RKO (cell line): Measurements from ENCODE around the gene ZMYM2.

Experiments
- DNase-seq: peaks from one replicate; pipeline ENCODE4 v3.0.0-alpha.2; 2016; ENCODE audit warnings: low spot score

ZMYM2 gene

DNA sequence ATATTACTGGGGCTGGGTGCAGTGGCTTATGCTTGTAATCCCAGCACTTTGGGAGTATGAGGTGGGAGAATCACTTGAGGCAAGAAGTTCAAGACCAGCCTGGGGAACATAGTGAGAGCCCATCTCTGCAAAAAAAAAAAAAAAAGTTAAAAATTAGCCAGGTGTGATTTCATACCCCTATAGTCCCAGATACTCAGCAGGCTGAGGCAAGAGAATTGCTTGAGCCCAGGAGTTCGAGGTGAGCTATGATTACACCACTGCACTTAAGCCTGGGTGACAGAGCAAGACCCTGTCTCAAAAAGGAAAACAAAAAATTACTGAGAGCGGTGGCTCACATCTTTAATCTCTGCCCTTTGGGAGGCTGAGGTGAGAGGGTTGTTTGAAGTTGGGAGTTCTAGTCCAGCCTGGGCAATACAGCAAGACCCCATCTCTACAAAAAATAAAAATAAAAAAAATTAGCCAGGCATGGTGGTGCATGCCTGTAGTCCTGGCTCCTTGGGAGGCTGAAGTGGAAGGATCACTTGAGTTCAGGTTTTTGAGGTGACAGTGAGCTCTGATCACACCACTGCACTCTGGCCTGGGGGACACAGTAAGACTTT is 87.5 kb downstream of the ZMYM2 start:
- no peak for DNase-seq

DNA sequence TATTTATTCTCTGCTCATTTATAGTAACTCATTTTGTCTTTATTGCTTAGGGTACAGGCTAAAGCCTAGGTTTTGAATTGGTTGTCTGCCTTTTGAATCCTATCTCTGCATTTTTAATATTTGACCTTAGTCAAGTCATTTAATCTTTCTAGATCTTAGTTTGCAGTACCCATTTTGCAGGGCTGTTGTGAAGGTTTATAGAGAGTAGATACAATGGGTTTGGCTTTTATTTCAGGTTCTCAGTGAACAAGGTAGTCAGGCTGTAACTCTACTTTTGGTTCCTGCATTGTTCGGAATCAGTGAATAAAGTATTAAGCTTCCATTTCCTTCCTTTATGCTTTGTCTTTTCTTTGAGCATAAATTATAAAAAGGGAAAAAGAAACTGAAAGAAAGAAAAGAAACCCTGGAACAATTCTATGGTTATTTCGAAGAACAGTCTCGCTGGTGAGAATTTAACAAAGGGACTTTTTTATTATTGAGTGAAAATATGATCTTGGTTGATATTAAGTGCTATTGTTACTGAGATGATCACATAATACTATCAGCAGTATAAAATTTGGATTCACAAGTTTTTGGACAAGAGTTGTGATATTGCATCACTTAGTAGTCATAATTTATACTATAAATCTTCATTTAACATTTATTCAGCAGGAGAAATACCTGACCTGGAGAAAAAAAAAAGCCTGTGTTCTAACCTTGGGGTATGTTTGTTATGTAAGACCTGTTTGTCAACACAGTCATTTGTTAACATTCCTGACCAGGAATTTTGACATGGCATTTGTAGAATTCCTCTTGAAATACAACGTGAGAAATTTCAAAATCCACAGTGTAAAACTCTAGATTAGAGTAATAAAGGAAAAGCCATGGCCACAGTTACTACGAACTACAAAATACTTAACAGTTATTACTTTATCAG is 91.3 kb downstream of the ZMYM2 start:
- DNase-seq = no peak

DNA sequence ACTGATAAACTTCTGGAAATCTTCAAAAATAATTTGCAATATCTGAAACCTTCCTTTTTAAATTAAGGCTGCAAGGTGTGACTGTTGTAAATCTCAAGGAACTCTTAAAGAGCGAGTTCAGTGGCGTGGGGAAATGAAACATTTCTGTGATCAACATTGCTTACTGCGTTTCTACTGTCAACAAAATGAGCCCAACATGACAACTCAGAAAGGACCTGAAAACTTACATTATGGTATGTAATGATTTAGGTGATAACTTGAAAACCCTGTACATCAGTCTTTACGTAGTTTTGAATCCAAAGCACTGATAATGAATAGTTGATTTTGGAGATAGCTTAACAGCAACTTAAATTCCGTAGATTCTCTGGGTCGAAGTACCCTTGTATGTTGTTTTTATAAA is 92.8 kb downstream of the ZMYM2 start:
- no peak for DNase-seq

DNA sequence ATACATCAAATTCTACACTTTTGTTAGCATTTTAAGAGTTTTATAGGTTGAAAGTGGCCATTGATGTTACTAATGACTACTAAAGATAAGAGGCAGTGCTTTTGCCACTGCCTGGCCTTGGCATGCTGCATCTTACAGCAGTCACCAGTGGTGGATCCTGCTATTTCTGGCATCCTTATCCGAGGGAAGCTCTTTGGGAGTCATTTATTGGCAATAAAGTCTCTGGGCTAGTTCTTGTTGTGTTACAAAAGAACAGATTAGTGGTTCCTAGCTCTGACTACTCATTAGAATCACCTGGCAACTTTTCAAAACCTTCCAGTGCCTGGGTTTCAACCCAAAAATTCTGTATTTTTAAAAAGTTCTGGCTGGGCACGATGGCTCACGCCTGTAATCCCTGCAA is 94.5 kb downstream of the ZMYM2 start:
- no peak for DNase-seq

DNA sequence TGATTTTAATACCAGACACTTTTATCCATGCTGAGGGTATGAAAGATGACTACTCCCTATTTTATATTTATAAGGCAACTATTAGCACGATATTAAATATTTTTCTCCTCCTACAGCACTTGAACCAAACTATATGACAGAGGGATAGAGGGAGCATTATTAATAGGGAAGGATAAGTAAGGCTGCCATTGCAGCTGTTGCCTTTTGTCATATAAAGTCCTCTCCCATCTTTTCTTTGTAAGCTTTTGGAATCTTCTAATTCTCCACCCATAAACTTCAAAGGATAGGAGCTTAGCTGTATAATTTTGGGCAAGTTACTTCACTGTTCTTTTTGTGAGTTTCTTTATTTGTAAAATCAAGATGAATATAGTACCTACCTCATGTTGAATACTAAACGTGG is 95.4 kb downstream of the ZMYM2 start:
- no peak for DNase-seq

DNA sequence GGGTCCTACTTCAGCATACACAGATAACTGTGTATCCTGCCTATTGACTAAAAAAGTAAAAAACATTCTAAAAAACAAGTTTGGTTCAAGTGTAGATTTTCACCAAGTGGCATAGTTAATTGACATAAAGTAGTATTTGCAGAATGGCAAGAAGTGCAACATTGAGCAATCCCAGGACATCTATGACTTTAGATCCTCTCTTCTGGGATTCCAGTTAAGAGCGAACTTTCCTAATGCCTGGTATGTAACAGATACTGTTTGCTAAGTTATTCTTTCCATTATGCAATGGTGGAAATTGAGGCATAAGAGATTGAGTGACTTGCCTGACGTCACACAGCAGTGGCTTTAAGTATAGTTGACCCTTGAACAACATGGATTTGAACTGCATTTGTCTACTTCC is 96.1 kb downstream of the ZMYM2 start:
- no peak for DNase-seq

DNA sequence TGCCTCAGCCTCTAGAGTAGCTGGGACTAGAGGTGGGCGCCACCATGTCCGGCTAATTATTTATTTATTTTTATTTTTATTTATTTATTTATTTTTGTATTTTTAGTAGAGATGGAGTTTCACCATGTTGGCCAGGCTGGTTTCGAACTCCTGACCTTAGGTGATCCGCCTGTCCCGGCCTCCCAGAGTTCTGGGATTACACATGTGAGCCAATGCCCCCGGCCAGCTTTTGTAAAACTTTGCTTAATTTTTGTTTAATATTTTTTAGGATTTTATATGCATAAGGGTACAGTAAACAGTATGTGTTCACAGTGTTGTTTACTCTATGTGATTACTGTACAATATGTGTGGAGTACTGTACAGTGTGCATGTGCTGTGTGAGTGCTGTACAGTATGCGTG is 98.7 kb downstream of the ZMYM2 start:
- no peak for DNase-seq

DNA sequence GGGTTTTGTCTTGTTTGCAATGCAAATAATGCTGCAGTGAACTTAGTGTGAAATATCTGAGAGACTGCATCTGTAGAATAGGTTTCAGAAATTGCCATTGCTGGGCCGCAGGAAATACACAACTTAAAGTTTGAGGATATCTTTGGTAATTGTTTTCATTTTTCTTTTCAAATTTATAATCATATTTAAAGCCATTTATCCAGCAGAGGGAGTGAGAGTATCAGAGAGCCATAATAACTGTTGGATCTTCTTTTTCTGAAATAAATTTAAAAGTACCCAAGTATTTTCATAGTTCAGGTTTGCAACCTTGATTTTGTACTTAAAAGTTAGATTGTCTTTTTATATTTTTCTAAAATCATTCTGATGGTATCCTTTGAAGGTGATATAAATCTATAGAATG is 99.4 kb downstream of the ZMYM2 start:
- no peak for DNase-seq

DNA sequence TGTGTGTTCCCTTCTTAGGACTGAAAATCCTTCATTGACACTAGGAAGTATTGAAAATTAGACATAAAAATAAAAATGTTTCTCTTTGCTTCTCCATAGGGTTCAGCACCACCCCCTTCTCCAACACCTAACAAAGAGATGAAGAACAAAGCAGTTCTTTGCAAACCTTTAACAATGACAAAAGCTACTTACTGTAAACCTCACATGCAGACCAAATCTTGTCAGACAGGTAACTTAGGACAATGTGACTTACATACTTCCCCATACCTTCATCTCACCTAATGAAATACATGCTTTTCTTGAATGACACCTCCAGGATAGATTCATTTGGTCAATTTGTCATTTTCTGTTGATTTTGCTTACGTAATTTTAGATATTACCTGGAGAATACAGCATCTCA is 99.9 kb downstream of the ZMYM2 start:
- no peak for DNase-seq

DNA sequence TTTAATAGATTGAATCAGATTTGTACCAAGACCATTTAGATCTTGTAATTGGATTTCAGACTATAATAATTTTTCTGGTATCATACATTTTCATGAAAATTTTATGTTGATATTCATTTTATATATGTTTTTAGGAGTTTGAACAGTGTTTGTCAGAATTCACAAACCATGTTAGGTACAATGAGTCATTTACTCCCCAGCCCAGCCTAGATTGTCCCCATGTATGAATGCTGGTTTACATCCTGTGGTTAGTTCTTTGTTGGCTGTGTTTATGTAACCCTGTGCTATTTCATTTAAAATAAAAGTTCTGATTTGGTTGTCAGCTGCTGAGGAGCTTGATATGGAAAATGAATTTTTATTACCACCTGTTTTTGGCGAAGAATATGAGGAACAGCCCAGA is 105.6 kb downstream of the ZMYM2 start:
- DNase-seq = no peak

DNA sequence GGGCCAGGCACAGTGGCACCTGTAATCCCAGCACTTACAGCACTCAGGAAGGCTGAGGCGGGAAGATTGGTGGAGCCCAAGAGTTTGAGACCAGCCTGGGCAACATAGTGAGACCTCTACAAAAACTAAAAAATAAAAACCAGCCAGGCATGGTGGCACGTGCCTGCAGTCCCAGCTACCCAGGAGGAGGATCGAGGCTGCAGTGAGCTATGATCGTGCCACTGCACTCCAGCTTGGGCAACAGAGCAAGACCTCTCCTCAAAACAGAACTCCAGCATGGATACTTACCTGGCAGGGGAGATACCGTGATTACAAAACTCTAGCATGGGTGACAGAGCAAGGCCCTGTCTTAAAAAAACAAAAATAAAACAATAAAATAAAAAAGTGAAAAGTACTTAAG is 107.0 kb downstream of the ZMYM2 start:
- DNase-seq = no peak

DNA sequence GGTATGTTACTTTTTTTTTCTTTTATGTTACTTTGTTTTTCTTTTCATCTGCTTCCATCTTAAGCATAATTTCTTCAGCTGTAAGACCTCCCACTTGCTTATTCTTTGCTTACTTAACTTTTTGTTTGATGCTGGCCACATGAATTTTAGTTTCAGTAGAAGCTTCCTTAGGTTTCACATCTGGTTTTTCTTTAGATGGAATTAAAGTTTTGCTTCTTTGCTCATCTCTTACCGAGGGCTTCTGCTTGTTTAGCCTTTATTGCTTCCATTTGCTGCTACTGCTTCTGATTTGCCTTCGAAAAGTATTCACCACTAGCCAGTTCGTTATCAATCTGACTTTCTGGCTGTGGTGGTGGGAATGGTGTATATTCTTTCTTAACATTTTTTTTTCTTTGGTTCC is 111.4 kb downstream of the ZMYM2 start:
- DNase-seq = no peak

DNA sequence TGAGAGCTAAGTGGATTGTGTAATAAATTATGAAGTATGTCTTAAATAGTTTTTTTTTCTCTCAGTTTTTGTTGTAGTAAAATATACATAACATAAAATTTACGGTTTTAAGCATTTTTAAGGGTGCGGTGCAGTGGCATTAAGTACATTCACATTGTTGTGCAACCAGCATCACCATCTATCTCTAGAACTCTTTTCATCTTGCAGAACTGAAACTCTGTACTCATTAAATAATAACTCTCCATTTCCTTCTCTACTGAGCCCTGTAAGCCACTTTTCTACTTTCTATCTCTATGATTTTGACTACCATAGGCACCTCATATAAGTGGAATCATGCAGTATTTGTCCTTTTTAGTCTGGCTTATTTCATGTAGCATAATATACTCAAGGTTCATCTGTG is 115.2 kb downstream of the ZMYM2 start:
- no peak for DNase-seq

DNA sequence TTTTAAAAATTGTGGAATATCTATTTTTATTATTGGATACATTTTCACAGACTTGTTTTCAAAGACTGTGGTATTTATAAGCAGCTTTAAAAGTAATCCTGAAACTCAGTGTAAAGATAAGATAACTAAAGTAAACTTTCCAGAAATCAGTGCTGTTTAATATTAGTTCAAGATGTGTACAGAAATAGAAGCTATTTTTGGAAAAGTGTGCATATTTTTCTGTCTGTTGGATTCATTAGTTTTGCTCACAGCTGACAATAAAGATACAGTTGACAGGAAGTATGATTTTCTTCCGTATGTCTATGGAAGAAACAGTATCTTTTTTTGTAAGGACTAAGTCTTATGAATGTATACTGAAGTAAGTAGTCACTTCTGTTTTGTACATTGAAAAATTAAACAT is 116.4 kb downstream of the ZMYM2 start:
- DNase-seq = no peak

DNA sequence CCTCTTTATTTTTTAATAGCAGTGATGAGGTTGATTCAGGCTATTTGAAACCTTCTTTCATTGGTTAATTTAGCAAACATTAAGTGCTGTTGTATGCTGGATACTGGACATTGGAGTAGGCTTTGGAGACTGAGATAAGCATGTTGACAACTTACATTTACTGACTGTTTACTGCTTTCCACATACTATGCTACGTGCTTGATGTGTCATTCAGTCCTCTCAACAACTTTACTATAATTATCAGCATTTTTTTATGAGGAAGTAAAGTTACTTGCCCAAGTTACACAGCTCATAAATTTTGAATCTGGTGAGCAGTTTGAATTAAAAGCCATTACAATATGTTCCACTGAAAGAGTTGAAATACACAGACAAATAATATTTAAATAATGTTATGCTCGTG is 118.6 kb downstream of the ZMYM2 start:
- DNase-seq = no peak

DNA sequence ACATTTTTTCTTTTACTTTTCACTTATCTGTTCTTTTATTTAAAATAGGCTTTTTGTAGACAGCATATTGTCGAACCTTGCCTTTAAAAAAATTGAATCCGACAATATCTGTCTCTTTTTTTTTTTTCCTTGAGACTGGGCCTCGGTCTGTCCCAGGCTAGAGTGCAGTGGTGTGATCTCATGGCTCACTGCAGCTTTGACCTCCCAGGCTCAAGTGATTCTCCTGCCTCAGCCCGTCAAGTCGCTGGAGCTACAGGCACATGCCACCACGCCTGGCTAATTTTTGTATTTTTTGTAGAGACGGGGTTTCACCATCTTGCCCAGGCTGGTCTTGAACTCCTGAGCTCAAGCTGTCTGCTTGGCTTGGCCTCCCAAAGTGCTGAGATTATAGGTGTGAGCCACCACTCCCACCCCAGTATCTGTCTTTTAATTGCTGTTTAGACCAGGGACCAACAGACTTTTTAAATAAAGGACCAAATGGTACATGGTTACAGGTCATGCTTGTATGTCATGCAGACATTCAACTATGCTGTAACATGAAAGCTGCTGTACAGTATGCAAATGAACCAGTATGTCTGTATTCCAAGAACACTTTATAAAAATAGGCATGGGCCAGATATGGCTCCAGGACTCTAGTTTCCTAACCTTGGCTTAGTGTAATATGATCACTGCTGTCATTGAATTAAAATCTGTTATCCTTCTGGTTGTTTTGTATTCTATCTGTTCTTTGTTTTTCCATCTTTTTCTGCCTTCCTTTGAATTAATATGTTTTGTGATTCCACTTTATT is 122.0 kb downstream of the ZMYM2 start:
- no peak for DNase-seq

DNA sequence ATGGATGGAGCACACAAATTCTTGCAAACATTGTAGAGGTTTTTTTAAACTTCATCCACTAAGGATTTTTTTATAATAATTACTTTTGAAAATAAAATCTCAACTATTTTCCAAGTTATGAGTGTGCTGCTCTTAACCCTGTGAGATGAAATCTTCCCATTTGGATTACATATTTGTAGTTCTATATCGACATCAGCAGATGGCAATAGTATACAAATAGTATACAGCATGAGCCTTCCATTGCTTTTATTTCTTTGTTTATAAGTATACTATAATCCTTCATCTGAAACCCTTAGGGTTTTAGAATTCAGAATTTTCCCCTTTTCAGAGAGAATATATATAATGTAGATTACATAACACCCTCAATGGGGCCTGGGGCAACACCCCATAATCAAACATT is 131.8 kb downstream of the ZMYM2 start:
- DNase-seq = peak; percentile 27

DNA sequence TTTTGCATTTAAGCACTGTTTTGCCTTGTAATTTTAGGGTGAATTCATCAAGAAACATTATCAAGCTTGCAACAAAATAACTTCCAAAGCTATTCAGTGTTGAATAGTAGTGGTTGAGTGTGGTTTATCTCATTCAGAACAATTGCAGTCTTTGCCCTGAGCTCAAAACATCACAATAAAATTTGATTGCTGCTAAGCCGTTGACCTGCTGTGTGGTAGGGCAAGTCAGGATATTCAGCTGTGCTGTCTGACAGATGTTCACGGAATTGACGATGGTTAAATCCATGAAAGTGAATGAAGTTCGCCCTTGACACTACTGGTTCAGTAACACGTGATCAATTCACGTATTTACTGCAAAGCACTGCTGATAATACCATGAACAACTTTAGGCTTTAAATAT is 135.4 kb downstream of the ZMYM2 start:
- no peak for DNase-seq

DNA sequence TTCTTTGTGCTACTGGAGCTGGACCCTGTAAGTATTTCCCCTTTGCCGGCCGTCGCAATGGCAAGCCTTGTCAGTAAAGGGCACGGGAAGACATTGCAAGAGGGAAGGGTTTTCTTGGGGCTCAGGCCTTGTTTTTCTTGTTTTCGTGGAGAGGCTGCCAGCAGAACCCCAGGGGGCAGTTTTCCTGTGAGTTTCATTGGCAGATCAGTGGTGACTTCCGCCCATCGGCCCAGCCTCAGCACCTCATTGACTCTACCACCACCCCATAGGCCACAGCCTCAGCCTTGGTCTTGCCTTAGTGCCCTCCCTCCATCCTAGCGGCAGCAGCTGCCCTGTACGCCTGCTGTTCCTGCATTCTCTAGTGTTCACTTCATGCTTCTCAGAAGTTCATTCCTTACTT is 140.8 kb downstream of the ZMYM2 start:
- DNase-seq = no peak

DNA sequence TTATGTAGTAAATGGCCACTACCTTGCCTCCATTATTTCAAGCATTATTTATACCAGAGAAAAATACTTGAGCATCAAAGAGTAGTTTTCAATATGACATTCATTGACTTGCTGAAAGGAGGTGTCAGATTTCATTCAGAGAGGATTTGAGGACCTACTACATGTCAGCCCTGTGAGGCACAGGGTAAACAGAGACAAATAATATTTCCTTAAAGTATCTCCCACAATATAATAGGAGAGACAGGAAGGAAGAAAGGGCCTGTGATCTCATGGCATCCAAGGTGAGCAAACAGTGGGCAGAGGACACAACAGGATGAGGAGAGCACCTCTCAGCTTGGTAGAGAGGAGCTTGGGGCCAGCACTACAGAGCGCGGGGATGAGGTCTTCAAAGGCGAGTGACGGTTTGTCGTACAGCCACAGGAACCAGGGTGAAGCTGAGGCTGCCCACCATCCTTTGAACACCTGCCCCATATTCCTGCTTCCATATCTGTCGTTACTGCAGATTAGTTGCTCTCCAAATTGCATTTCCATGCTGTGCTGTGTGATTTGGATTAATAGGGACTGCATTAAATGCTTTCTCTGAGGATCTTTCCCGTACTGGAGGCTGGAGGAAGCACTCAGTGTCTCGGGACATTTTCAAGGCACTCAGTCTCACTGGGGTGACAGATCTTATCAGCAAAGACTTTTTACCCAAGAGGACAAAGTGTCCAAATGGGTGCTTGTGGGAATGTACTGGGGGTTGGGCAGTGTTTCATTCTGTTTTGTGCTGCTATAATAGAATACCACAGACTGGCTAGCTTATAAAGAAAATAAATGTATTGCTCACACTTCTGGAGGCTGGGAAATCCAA is 143.2 kb downstream of the ZMYM2 start:
- DNase-seq = no peak

DNA sequence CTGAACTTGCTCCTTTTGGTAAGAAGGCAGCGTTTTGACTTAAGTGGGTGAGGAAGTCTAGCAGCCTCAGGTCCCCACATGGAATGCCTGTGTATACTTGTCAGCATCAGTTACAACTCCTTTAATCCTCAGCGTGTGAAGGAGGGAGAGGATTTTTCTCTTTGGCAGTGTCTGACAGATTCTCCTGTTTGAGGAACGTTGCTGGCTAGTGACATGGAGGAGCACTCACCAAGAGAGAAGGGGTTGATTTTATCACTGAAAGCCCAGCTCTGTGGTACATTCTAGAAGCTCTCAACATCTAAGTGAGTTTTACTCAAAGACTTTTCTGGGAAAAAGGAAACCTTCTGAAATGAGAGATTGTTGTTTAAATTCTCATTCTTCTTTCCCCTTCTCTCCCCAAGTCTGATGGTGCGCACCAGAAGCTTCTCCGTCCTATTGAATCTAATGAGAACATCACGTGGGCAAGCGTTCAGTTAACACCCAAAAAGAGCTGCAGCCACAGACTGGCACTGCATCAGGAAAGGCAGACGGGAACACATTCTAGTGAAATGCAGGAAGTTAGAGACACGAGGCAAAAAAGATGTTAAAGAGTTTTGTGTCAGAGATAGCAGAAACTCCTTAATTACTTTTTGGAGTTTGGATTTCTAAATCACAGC is 144.1 kb downstream of the ZMYM2 start:
- no peak for DNase-seq
